Measurements from ENCODE around the gene GJA9. TPM values are rescaled to one million over a fixed set of nuclear protein-coding genes. Genes with fewer than 3 reads are reported as not detected.
"Not testable (repeated sequence)": the region's sequence is repeated elsewhere in the genome, so short reads cannot be mapped to it uniquely, and the experiment has no call there.

GJA9 gene
- total RNA-seq, 1 donor = not detected

- H3K4me3 ChIP-seq (ENCODE audit: insufficient read depth, low read length) = no peak overlapping the region
- no peak for TF ChIP-seq CTCF (IDR thresholded peaks at IDR 0.05; ENCODE audit: extremely low read depth, low read depth, low read length)
- H2AFZ ChIP-seq (ENCODE audit: low read length) = no peak overlapping the region
- no peak overlapping the region for H3K4me2 ChIP-seq (ENCODE audit: insufficient read depth, low read length)
- H3K79me2 ChIP-seq (ENCODE audit: insufficient read depth, low read length) = no peaks in the 10 kb centered on the region
- H3K36me3 ChIP-seq (ENCODE audit: insufficient read depth, low read length) = no peaks in the 10 kb centered on the region
- H3K4me1 ChIP-seq (ENCODE audit: insufficient read depth, low read length) = no peaks in the 10 kb centered on the region
- no peaks in the 10 kb centered on the region for H4K20me1 ChIP-seq (ENCODE audit: insufficient read depth, low read length)
- H3K9me3 ChIP-seq (ENCODE audit: low read depth, low read length) = no peaks in the 10 kb centered on the region
- H3K27ac ChIP-seq (ENCODE audit: low read depth, low read length) = no peak overlapping the region
- no peak for DNase-seq (ENCODE audit: insufficient read length, low spot score, missing footprints)
- H3K27me3 ChIP-seq (ENCODE audit: insufficient read depth, low read length) = no peaks in the 10 kb centered on the region
These were observed 36.4 kb upstream of the GJA9 start for GRCh38 chr1:38917772-38918171.

DNA sequence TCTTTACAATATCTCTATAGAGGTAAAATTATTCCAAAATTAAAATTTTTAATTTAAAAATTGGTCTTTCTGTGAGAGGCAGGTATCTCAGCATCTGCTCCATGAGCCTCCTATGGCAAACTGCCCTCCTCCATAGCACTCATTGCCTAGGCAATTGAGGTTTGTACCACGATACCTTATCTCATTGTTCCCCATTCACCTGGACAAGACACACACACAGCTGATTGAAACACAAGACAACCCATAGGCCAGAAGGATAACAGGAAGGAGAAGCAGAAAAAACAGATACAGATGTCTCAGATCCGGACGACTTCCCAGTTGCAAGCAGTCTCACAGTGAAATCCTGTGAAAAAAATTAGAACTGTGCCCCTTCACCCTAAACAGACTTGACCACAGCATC, 36.0 kb upstream of the GJA9 start:
- no peaks in the 10 kb centered on the region for H3K79me2 ChIP-seq (ENCODE audit: insufficient read depth, low read length)
- H3K4me1 ChIP-seq (ENCODE audit: insufficient read depth, low read length) = no peaks in the 10 kb centered on the region
- no peaks in the 10 kb centered on the region for H3K27me3 ChIP-seq (ENCODE audit: insufficient read depth, low read length)
- no peak overlapping the region for H2AFZ ChIP-seq (ENCODE audit: low read length)
- no peak overlapping the region for H3K4me3 ChIP-seq (ENCODE audit: insufficient read depth, low read length)
- H3K9me3 ChIP-seq (ENCODE audit: low read depth, low read length) = no peaks in the 10 kb centered on the region
- H3K36me3 ChIP-seq (ENCODE audit: insufficient read depth, low read length) = no peaks in the 10 kb centered on the region
- H3K4me2 ChIP-seq (ENCODE audit: insufficient read depth, low read length) = no peak overlapping the region
- no peaks in the 10 kb centered on the region for H4K20me1 ChIP-seq (ENCODE audit: insufficient read depth, low read length)
- no peak overlapping the region for H3K27ac ChIP-seq (ENCODE audit: low read depth, low read length)
- DNase-seq (ENCODE audit: insufficient read length, low spot score, missing footprints) = no peak
- TF ChIP-seq CTCF (IDR thresholded peaks at IDR 0.05; ENCODE audit: extremely low read depth, low read depth, low read length) = no peak

DNA sequence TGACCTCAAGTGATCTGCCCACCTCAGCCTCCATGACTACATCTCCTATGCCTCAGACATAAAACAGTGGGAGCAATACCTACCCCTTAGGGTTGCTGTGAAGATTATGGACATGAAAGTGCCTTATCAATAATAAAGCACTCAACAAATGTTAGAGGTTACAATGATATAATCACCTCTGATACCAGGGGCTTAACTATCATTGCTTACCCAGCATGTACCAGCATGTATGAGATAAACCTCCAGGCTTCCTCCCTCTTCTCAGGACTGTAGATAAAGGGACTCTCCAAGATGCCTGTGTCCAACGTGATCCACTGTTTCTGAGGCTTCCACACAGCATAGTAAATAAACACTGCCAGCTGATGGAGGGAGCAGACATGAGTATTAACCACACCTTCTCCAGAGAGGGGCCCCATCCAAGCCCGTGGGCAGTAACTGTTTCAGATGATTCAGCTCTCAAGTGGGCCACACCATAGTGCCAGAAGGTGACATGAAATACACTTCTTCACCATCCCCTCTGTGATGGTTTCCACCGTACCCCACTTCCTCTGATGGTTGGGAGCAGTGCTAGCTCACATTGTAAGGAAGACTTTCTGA, 34.1 kb upstream of the GJA9 start:
- no peak overlapping the region for H3K27ac ChIP-seq (ENCODE audit: low read depth, low read length)
- H3K4me3 ChIP-seq (ENCODE audit: insufficient read depth, low read length) = no peak overlapping the region
- DNase-seq (ENCODE audit: insufficient read length, low spot score, missing footprints) = no peak
- no peaks in the 10 kb centered on the region for H4K20me1 ChIP-seq (ENCODE audit: insufficient read depth, low read length)
- no peaks in the 10 kb centered on the region for H3K4me1 ChIP-seq (ENCODE audit: insufficient read depth, low read length)
- no peaks in the 10 kb centered on the region for H3K36me3 ChIP-seq (ENCODE audit: insufficient read depth, low read length)
- H2AFZ ChIP-seq (ENCODE audit: low read length) = no peak overlapping the region
- H3K4me2 ChIP-seq (ENCODE audit: insufficient read depth, low read length) = no peak overlapping the region
- H3K79me2 ChIP-seq (ENCODE audit: insufficient read depth, low read length) = no peaks in the 10 kb centered on the region
- H3K27me3 ChIP-seq (ENCODE audit: insufficient read depth, low read length) = no peaks in the 10 kb centered on the region
- H3K9me3 ChIP-seq (ENCODE audit: low read depth, low read length) = no peaks in the 10 kb centered on the region
- no peak for TF ChIP-seq CTCF (IDR thresholded peaks at IDR 0.05; ENCODE audit: extremely low read depth, low read depth, low read length)

DNA sequence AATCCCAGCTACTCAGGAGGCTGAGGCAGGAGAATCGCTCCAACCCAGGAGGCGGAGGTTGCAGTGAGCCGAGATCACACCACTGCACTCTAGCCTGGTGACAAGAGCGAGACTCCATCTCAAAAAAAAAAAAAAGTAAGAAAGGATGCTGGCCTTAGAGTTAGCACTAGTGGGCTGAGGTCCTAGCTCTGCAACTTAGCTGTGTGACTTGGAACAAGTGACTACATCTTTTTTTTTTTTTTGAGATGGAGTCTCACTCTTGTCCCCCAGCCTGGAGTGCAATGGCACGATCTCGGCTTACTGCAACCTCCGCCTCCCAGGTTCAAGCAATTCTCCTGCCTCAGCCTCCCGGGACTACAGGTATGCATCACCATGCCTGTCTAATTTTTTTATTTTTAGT, 33.5 kb upstream of the GJA9 start:
- not testable (repeated sequence) for H4K20me1 ChIP-seq (ENCODE audit: insufficient read depth, low read length); H3K4me1 ChIP-seq (ENCODE audit: insufficient read depth, low read length); H3K79me2 ChIP-seq (ENCODE audit: insufficient read depth, low read length); H3K27me3 ChIP-seq (ENCODE audit: insufficient read depth, low read length); H3K4me2 ChIP-seq (ENCODE audit: insufficient read depth, low read length); H3K4me3 ChIP-seq (ENCODE audit: insufficient read depth, low read length); H3K27ac ChIP-seq (ENCODE audit: low read depth, low read length); H2AFZ ChIP-seq (ENCODE audit: low read length); DNase-seq (ENCODE audit: insufficient read length, low spot score, missing footprints); H3K9me3 ChIP-seq (ENCODE audit: low read depth, low read length); H3K36me3 ChIP-seq (ENCODE audit: insufficient read depth, low read length)

Measured in osteoblast (primary cell).